ENCODE results near the gene SLC18B1.

SLC18B1 gene

DNA sequence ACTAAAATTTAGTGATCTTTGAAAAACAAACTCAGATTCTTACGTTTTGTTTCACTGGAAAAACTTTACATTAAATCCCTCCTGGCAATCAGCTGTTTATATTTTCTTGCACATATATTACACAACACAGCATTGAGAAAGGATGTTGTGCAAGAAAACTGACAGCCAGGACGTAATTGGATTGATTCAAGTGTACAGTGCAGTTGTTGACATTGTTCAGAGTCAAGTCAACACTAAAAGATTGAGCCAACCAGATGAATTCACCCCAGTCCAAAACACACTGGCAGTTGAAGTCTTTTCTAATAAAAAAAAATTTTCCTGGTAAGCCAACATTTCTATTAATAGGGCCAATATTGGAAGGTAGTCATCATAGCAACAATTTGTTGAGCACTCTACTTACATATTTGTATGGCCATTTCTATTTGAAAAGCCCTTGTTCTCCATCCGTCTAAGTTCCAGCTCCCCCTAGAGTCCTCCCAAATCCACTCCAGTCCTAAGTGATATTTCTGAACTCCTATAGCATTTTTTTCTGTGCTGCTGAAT is 63.7 kb downstream of the SLC18B1 start:
- no peak overlapping the region for H3K4me3 ChIP-seq (ENCODE audit: low read depth, low read length)
- peak; percentile 76 for DNase-seq (ENCODE audit: low read depth)
- no peak for TF ChIP-seq POLR2A (IDR thresholded peaks at IDR 0.05; ENCODE audit: extremely low read depth, insufficient read length)
- TF ChIP-seq, protein P1, sequence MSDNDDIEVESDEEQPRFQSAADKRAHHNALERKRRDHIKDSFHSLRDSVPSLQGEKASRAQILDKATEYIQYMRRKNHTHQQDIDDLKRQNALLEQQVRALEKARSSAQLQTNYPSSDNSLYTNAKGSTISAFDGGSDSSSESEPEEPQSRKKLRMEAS (IDR thresholded peaks at IDR 0.05; ENCODE audit: low read depth, low read length): no peak
- peak; percentile 37; the same call in 1 of the 2 replicates for TF ChIP-seq MYC (IDR thresholded peaks at IDR 0.05; ENCODE audit: low read depth, low read length)
- TF ChIP-seq, protein P2, sequence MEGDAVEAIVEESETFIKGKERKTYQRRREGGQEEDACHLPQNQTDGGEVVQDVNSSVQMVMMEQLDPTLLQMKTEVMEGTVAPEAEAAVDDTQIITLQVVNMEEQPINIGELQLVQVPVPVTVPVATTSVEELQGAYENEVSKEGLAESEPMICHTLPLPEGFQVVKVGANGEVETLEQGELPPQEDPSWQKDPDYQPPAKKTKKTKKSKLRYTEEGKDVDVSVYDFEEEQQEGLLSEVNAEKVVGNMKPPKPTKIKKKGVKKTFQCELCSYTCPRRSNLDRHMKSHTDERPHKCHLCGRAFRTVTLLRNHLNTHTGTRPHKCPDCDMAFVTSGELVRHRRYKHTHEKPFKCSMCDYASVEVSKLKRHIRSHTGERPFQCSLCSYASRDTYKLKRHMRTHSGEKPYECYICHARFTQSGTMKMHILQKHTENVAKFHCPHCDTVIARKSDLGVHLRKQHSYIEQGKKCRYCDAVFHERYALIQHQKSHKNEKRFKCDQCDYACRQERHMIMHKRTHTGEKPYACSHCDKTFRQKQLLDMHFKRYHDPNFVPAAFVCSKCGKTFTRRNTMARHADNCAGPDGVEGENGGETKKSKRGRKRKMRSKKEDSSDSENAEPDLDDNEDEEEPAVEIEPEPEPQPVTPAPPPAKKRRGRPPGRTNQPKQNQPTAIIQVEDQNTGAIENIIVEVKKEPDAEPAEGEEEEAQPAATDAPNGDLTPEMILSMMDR (IDR thresholded peaks at IDR 0.05; ENCODE audit: low read depth, low read length): peak; percentile 34

DNA sequence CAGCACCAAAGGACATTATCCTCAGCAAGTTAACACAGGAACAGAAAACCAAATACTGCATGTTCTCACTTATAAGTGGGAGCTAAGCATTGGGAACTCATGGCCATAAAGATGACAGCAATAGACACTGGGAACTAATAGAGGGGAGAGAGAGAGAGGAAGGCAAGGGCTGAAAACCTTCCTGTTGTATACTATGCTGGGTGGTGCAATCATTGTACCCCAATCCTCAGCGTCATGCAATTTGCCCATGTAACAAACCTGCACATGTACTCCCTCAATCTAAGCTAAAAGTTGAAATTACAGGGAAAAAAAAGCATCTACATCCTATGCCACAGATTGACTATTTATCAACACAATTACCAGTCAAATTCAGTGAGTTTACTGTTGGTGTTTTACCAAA is 64.6 kb downstream of the SLC18B1 start:
- DNase-seq (ENCODE audit: low read depth): peak; percentile 50

DNA sequence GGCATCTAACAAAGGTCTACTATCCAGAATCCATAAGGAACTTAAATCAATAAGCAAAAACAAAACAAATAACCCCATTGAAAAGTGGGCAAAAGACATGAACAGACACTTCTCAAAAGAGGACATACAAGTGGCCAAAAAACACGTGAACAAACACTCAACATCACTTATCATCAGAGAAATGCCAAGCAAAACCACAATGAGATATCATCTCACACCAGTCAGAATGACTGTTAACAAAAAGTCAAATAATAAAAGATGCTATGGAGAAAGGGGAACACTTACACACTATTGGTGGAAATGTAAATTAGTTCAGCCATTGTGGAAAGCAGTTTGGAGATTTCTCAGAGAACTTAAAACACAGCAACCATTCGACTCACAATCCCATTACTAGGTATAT is 65.2 kb downstream of the SLC18B1 start:
- no peak for DNase-seq (ENCODE audit: low read depth)
- TF ChIP-seq MYC (IDR thresholded peaks at IDR 0.05; ENCODE audit: low read depth, low read length) (no peak), POLR2A (IDR thresholded peaks at IDR 0.05; ENCODE audit: extremely low read depth, insufficient read length) (no peak)
- TF ChIP-seq, protein P2 (IDR thresholded peaks at IDR 0.05; ENCODE audit: low read depth, low read length): no peak
- TF ChIP-seq, protein P1 (IDR thresholded peaks at IDR 0.05; ENCODE audit: low read depth, low read length): no peak
- H3K4me3 ChIP-seq (ENCODE audit: low read depth, low read length): no peak overlapping the region

More for the DNA sequence above, 64.6 kb downstream of the SLC18B1 start:
- no peak overlapping the region for H3K4me3 ChIP-seq (ENCODE audit: low read depth, low read length)
- TF ChIP-seq POLR2A (IDR thresholded peaks at IDR 0.05; ENCODE audit: extremely low read depth, insufficient read length) (no peak), MYC (IDR thresholded peaks at IDR 0.05; ENCODE audit: low read depth, low read length) (no peak)
- TF ChIP-seq, protein P2 (IDR thresholded peaks at IDR 0.05; ENCODE audit: low read depth, low read length): no peak
- TF ChIP-seq, protein P1 (IDR thresholded peaks at IDR 0.05; ENCODE audit: low read depth, low read length): no peak

DNA sequence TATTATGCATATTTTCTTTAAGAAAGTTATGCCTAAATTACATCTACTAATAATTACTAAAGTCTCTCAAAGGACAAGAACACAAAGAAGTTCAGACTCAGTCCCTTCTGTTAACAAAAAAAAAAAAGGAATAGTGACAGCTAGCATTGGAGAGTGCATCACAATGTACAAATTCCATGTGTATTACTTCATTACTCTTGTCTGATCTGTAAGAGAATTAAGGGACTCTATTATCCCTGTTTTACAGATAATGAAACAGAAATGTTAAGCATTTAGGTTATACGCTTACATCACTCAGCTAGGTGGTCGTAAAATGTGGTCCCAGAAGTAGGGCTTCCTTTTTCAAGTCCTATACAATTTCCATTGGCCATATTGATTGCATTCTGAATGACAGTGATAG is 67.4 kb downstream of the SLC18B1 start:
- TF ChIP-seq POLR2A (IDR thresholded peaks at IDR 0.05; ENCODE audit: extremely low read depth, insufficient read length) (no peak), MYC (IDR thresholded peaks at IDR 0.05; ENCODE audit: low read depth, low read length) (no peak)
- TF ChIP-seq, protein P1 (IDR thresholded peaks at IDR 0.05; ENCODE audit: low read depth, low read length): no peak
- TF ChIP-seq, protein P2 (IDR thresholded peaks at IDR 0.05; ENCODE audit: low read depth, low read length): no peak
- DNase-seq (ENCODE audit: low read depth): no peak
- no peak overlapping the region for H3K4me3 ChIP-seq (ENCODE audit: low read depth, low read length)

DNA sequence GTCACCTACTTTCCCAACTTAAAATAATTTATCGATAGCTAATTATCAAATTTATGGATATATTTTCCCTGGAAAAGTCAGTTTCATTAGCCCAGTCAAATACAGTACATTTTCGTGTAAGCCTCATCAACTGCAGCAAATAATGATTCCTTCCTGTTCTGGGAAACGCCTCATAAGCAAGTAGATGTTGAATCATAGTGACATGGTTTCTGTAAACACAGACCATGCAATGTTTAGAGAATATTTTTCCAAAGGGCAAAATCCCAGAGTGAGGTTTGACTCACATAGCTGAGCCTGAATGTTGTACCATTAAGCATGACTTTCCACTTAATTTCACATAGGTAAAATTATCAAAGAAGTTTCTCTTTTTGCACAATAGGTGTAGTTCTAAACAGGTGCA is 67.9 kb downstream of the SLC18B1 start:
- no peak overlapping the region for H3K4me3 ChIP-seq (ENCODE audit: low read depth, low read length)
- no peak for DNase-seq (ENCODE audit: low read depth)
- TF ChIP-seq, protein P2 (IDR thresholded peaks at IDR 0.05; ENCODE audit: low read depth, low read length): no peak
- TF ChIP-seq POLR2A (IDR thresholded peaks at IDR 0.05; ENCODE audit: extremely low read depth, insufficient read length) (no peak), MYC (IDR thresholded peaks at IDR 0.05; ENCODE audit: low read depth, low read length) (no peak)
- TF ChIP-seq, protein P1 (IDR thresholded peaks at IDR 0.05; ENCODE audit: low read depth, low read length): no peak

Measured in NB4 (cell line).